ENCODE measurements around the gene SLC15A4. TPM values are rescaled to one million over a fixed set of nuclear protein-coding genes. Genes with fewer than 3 reads are reported as not detected.

The SLC15A4 gene
- total RNA-seq, 1 experiment from 2014 or later: 29.1 TPM

GRCh38 chr12:128857133-128857763 is 33.5 kb upstream of the SLC15A4 start:
- TF ChIP-seq TCF7L2 (IDR thresholded peaks at IDR 0.05; ENCODE audit: low read depth, low read length): no peak
- TF ChIP-seq SIN3A (IDR thresholded peaks at IDR 0.05; ENCODE audit: borderline replicate concordance, insufficient read depth, low read depth, low read length): no peak
- no peak for TF ChIP-seq REST (IDR thresholded peaks at IDR 0.05; ENCODE audit: insufficient read depth in 1 of 2, low read depth in 2 of 2, low read length in 1 of 2)
- TF ChIP-seq CTCF (IDR thresholded peaks at IDR 0.05): no peak
- TF ChIP-seq POLR2AphosphoS5 (IDR thresholded peaks at IDR 0.05; ENCODE audit: low read depth, low read length): no peak
- POLR2A ChIA-PET: no interaction called here
- H3K9me3 ChIP-seq (ENCODE audit: control insufficient read depth, insufficient read depth, low read depth, low read length): no peaks in the 10 kb centered on the region
- no peaks in the 10 kb centered on the region for H3K36me3 ChIP-seq (ENCODE audit: control insufficient read depth, insufficient read depth, low read length)
- BruUV-seq (replicated peaks): no TSS peak
- in situ Hi-C loops (cut with HindIII; ENCODE audit: low pct_unique_long_range_greater_than_20kb, low sequenced_read_pairs): no loop called here
- intact Hi-C loops (cut with micrococcal nuclease; ENCODE audit: unreplicated experiment): no loop called here
- no peaks in the 10 kb centered on the region for H3K27me3 ChIP-seq (ENCODE audit: control insufficient read depth, insufficient read depth, low read length)
- no peak overlapping the region for H3K27ac ChIP-seq (ENCODE audit: low read length)
- no peak overlapping the region for H3K4me3 ChIP-seq (ENCODE audit: low read depth in 2 of 2, low read length in 2 of 2)
- ATAC-seq (no peak), DNase-seq (ENCODE audit: low read depth, low spot score) (no peak)
- CTCF ChIA-PET: no interaction called here
- no peaks in the 10 kb centered on the region for H3K4me1 ChIP-seq (ENCODE audit: control insufficient read depth, insufficient read depth, low read length)

- TF ChIP-seq SIN3A (IDR thresholded peaks at IDR 0.05; ENCODE audit: borderline replicate concordance, insufficient read depth, low read depth, low read length): no peak
- no peak for TF ChIP-seq REST (IDR thresholded peaks at IDR 0.05; ENCODE audit: insufficient read depth in 1 of 2, low read depth in 2 of 2, low read length in 1 of 2)
- no peak for TF ChIP-seq TCF7L2 (IDR thresholded peaks at IDR 0.05; ENCODE audit: low read depth, low read length)
- TF ChIP-seq CTCF (IDR thresholded peaks at IDR 0.05): no peak
- no peak for TF ChIP-seq POLR2AphosphoS5 (IDR thresholded peaks at IDR 0.05; ENCODE audit: low read depth, low read length)
- intact Hi-C loops (cut with micrococcal nuclease; ENCODE audit: unreplicated experiment) (no loop called here), in situ Hi-C loops (cut with HindIII; ENCODE audit: low pct_unique_long_range_greater_than_20kb, low sequenced_read_pairs) (no loop called here)
- ATAC-seq: no peak
- DNase-seq (ENCODE audit: low read depth, low spot score): no peak
- Histone ChIP-seq H3K36me3 (ENCODE audit: control insufficient read depth, insufficient read depth, low read length) (no peaks in the 10 kb centered on the region), H3K27ac (ENCODE audit: low read length) (no peak overlapping the region), H3K4me1 (ENCODE audit: control insufficient read depth, insufficient read depth, low read length) (no peaks in the 10 kb centered on the region), H3K27me3 (ENCODE audit: control insufficient read depth, insufficient read depth, low read length) (no peaks in the 10 kb centered on the region), H3K9me3 (ENCODE audit: control insufficient read depth, insufficient read depth, low read depth, low read length) (no peaks in the 10 kb centered on the region), H3K4me3 (ENCODE audit: low read depth in 2 of 2, low read length in 2 of 2) (no peak overlapping the region)
- POLR2A ChIA-PET: interaction anchor here (0.6 kb wide), 1 partner anchor 39 kb away, joined by 3 read pairs; no protein-coding TSS in a partner anchor
- CTCF ChIA-PET: no interaction called here
- no TSS peak for BruUV-seq (replicated peaks)
Observed at GRCh38 chr12:128856791-128857078, 33.0 kb upstream of the SLC15A4 start.

Data from Panc1 (cell line).